ENCODE data around the gene SMC6.

The SMC6 gene

DNA sequence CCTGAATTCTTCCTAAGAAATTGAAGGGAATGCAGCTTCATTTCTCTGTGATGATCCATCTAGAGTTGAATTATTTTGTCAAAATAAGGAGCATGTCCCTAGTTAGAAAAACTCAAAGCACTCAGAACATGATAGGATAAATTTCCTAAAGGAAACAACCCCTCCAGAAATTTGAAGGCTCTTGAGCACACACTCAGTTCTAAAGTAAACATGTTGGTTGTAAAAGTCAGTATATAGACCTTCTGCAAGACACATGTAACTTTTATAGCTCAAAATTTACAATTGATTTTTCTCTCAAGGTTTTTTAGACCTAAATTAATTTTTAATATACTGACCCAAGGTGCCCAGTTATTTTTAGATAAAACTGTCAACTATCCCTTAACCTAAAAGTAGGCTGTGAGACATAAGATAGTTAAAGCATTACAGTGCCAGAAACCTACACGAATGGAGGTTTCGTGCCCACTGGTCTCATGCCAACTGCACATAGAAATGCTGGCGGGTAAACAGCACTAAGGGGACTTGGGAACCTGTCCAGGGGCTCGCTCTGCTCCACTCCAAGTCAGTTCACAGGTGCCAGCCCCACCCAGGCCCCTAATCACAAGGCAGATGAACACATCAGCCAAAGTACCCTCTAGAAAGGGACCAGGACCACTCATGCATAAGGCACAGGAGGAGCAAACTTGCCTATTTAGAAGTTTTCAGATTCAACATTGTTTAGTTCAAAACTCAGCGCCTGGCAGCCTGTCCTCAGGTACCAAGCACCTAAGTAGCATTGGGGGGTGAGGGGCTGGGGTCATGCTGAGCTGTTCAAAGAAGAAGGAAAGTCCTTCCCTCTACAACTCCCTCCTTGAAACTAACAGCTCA is 106.5 kb downstream of the SMC6 start:
- no peak for DNase-seq (ENCODE audit: low read depth in 2 of 2)

DNA sequence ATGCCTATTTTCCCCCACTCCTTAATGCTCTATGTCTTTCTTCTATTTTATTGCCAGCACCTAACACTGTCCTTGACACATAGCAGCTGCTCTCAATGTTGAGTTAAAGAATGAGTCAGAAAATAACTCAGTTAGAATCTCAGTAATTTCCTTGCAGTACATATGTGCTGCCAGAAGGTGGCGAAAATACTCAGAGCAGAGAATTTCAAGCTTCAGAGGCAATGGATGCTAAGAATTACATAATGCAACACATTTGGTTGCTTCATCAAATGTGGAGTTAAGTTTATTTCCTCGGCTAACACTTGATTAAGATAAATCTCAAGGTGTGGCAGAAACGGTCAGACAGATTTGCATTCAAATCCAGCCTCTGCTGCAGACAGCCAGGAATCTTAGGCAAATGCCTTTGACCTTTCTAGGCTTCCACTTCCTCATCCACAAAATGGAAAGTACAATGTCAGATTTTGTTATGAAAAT is 107.5 kb downstream of the SMC6 start:
- peak in 1 of 2 donors; percentile 29 for DNase-seq (ENCODE audit: low read depth in 2 of 2)

DNA sequence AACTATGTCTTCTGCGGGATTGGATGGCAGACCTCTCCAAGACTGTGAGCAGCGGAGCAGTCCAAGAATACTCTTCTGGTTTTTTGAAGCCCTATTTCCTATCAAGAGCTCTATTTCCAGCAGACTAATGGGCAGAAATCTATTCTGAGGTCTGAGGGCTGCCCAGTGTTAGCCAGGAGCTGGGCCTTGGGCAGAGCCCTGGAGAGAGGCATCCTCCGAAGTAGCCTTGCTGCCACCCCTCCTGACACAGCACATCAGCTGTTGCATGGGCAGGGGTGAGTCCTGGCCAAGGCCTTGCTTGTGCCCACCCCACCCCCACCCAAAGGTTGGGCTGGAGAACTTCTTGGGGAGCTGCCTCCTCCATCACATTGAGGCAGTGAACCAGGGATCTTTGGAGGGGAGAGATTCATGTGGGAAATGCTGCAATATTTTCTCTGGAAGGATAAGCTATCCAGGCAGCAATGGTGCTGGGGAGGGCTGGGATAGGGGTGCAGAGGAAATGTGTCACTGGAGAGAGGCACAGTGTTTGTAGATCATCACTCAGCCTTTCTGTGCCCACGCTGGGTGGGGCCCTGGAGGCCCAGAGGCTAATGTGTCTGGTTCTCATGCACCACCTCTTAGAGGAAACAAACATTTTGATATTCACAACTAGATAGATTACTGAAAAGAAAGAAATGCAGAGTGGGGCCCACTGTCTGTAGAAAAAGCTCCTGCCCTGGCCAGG is 108.5 kb downstream of the SMC6 start:
- DNase-seq (ENCODE audit: low read depth in 2 of 2), result no peak

DNA sequence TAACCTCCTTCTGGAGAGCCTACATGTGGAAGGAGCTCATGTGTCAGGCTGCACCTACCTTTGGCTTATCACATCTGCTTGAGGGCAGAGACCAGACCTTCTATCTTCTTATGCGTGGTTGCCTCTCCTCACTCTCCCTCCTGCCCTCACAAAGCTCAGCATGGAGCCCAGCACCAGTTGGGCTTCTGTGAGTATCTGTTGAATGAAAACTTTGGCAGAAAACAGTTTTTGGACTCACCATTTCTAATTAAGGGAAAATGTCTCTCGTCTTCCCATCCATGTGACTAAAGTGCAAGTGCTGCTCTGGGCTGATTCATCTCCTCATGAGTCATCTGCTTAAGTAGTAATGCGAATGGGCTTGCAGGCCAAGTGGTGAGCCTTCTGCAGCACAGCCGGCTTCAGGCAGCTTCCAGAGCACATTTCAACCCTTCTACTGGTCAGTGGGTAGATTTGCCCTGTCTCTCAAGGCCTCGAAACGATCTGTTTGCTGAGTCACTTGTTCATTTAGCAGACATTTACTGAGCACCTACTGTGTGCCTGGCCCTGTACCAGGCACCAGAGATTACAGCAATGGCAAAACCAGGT is 110.5 kb downstream of the SMC6 start:
- DNase-seq (ENCODE audit: low read depth in 2 of 2), result no peak

DNA sequence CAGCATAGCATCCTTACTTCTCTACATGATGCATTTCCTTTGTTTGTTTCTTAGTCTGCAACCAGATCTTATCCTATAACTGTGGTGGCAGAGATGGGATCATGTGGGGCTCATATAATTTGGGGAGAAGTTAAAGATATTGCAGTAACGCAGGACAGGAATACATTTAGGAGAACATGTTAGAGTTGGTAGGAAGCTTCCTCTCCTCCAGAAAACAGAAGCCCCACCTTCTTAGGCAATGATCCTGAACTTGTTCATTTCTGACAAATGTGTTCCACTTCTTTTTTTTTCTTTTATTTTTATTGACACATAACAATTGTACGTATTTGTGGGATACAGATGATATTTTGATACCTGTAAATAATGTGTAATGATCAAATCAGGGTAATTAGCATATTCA is 113.2 kb downstream of the SMC6 start:
- no peak for DNase-seq (ENCODE audit: low read depth in 2 of 2)

DNA sequence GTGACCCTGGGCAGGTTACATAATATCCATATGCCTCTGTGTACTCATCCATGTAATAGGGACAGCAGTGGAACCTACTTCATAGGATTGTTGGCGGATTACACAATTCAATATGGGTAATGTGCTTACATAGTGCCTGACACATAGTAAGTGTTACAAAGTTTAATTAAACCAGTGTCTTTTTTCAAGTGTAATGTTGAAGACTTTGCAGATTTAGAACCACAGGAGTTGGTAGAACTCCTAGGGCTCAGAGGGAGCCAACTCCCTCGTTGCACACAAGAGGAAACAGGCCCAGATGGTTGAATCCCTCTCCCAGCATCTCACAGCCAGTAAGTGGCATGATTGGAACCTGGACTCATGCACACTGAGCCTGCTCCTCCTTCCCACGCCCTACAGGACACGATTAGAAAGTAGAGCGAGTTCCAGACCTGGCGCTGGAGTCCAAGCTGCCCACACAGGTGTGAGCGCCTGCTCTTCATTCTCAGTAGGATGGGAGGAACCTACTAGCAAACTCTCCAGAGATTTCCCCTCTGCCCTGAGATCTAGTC is 115.3 kb downstream of the SMC6 start:
- no peak for DNase-seq (ENCODE audit: low read depth in 2 of 2)

DNA sequence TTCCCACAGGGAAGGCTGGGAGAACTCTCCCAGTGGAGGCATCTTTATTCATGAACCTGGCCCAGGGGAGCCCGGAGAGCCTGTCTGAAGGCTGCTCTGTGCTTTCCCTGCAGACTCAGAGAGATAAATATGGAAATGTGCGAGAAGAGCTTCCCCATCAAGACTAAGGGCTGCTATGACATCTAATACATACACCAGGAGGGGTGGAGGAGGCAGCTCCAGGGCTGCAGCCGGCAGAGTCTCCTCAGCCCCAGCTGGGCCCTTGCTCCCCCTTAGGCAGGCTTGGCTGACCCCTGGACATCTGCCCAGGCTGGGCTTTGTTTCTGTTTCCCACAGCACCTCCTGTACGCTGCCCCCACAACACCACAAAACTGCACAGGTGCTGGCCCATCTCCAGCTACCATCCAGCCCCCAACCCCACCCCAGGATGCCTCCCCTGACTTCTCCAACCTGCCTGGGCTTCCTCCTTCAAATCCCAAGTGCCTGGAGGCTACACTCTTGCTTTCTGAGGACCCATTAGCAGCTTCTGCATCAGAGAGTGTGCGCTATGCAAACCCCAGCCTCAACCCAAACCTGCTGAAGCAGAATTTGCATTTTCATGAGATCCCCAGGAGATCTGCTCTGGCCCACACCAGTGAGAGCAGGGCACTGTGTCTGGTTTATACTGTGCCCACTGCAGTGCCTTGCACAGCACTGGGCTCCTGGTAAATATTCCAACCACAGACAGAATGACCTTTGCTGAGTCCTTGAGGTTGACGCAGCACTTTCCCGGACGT is 116.3 kb downstream of the SMC6 start:
- no peak for DNase-seq (ENCODE audit: low read depth in 2 of 2)

DNA sequence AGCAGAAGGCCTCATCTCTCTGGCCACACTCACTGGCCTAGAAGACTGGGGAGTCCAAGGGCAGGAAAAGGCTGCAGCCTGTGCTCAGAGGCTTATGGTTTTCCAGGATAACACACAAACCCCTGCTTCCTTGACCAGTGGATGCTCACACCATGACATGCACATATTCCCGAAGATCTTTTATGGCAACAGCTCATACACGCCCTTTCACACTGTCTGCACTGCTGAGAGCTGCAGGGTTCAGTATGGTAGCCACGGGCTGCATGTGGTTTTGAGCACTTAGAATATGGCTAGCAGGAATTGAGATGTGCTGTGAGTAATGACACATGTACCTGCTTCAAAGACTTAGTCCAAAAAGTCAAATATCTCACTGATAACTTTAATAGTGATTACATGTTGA is 117.4 kb downstream of the SMC6 start:
- DNase-seq (ENCODE audit: low read depth in 2 of 2), result no peak

DNA sequence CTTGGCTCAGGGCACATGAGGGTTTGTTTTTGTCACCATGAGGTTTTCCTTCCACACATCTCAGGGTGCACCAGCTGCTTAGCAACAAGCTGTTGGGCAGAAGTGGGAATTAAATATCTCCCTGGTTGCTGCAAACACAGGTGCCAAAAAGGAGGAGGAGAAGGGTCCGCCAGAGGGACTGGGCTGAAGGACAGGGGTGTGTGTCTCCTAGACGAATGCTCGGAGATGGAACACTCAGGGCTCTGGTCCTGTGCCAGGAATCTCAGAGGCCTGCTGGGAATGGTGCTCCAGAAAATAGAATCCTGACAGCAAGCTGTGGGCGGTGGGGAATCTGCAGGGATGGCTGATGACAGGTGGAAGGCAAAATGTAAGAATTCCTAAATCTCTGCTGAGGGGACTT is 118.6 kb downstream of the SMC6 start:
- DNase-seq (ENCODE audit: low read depth in 2 of 2), result no peak

DNA sequence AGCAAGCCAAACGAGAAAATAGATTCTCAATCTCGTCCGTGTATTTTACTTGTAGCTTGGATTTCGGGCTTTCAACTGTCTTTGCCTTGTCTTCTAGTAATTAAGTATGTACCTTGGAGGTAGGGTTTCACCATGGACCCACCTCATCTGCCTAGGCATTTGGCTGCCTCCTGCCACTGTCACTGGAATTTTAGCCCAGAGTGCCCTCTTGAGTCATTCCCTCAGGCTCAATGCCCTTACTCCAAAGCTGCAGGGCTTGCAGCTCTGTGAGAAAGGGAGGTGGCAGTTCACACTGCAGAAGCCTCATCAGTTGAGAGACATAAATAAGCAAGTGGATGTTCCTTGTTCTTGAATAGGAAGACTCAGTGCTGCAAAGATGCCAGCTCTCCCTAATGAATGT is 123.5 kb downstream of the SMC6 start:
- no peak for DNase-seq (ENCODE audit: low read depth in 2 of 2)

DNA sequence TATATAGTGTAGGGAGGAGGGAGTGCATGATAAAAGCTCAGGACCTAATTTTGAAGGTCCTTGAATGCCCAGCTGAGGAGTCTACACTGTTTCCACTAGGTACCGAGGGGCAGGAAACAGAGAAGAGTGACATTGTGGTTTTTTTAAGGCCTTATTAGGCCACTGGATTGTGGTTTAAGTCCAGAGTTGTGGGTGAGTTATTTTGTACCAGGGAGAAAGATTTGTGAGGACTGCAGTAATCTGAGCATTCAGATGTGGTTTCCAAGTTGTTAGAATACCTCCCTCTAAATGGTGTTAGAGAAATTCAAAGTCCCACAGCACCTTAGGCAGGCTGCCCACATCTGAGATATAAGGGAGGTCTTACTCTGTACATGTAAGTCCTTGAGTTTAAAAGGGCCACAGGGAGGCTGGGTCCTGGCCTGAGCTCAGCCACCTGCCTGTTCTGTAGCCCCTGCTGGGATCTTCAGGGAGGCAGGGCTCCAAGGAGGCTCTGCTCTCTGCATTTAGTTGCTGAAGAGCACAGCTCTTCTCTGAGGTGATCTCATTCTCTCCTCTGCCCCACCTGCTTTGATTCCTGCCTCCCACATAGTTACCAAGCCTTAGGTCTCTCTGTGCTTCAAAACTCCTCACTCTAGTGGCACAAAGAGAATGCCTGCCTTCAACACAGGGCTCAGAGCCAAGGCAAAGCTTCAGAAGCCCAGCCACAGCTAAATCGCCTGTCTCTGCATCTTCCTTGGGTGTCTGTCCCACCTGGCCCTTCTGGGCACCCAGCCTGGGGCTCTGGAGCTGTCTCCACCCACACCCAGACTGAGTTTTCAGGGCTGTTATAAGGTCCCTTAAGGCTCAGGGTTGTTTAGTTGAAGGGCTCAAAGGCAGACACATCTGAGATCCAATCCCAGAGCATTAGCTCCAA is 125.0 kb downstream of the SMC6 start:
- DNase-seq (ENCODE audit: low read depth in 2 of 2), result no peak

DNA sequence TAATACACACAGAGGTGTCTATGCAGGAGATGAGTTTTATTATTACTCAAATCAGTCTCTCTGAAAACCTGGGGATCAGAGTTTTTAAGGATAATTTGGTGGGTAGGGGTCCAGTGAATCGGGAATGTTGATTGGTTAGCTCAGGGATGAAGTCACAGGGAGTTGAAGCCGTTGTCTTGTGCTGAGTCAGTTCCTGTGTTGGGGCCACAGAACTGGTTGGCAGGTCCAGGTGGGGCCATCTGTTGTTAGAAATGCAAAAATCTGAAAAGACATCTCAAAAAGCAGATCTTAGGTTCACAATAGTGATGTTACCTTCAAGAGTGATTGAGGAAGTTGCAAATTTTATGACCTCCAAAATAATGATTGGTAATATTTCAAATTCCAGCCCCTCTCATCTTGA is 126.2 kb downstream of the SMC6 start:
- no peak for DNase-seq (ENCODE audit: low read depth in 2 of 2)

DNA sequence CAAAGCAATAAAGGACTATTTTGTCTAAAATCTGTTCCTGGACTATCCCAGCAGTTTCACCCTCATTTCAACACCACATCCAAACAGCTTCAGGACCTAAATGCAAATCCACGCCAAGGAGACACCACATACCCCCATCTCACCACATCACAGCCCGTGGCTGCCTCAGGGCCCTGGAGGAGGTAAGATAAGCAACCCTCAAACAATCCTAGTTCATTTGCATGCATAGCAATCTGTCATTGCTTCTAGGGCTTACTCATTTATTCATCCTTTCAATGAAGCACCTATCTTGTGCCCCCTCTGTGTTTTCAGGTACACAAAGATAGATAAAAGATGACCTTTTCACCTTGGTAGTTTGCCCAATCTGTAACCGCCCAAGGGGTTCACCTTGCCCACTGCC is 126.6 kb downstream of the SMC6 start:
- no peak for DNase-seq (ENCODE audit: low read depth in 2 of 2)

DNA sequence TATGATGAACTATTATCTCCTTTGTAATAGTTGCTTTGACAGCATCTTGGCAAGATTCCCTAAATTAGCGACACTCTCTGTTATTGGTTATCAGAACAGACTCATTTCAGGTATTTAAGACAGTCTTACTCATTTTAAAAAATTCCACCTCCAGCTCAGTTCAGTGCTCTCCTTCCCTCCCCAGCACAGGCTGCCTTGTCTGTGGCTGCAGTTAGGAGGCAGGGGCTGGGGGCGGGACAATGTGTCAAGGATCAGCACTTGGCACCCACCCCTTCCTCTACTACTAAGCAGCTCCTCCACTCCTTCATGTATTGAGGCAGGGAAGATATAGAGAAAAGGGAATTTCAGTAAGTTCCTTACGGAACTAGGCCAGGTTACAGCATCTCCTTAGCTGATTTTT is 128.2 kb downstream of the SMC6 start:
- no peak for DNase-seq (ENCODE audit: low read depth in 2 of 2)

DNA sequence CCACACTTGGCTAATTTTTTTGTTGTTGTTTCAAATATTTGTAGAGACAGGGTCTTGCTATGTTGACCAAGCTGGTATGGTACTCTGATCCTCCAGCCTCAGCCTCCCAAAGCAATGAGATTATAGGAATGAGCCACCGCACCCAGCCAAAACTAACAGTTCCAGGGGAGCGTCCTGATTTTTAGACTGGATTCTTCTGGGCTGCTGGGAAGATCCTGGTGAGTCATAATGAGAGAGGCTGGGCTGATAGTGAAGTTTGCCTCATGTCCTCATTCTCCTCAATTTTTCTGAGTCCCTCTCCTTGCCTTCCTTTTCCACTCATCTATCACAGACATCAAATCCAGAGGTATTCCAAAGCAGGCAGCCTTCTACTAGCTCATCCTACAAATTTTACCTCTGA is 131.8 kb downstream of the SMC6 start:
- DNase-seq (ENCODE audit: low read depth in 2 of 2), result no peak

DNA sequence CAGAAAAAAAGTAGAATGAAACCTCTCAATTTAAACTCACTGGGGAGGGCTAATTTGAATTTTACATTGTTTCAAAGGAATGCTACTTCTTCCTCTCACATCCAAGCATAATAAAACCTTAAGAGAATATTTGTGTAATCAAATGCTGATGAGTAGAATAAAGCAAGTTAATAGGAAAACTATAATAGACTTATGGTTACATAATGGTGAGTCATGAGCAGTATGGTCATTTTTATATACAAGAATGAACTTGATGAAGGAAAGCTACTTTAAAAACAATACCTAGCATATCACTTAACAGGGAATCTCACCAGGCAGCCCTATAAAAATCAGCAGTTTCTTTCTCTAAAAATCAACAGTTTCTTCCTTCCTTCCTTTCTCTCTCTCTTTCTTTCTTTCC is 132.8 kb downstream of the SMC6 start:
- DNase-seq (ENCODE audit: low read depth in 2 of 2), result no peak

DNA sequence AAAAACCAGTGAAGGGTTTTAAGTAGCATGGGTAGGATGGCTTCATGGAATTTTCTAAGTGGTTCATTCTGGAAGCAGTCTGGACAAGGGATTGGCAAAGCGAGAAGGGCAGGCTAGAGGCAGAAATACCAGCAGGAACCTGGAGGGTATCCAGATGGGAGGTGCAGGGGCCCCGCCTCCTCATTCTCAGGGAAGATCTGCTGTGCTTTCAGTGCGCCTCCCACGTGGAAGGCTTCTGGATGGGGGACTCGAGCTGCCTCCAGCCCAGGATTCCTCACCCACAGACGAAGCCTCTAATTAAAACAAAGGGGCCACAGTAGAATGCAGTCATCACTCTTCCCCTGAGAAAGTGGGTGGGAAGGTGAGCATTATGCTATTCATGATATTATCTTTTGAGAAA is 133.3 kb downstream of the SMC6 start:
- DNase-seq (ENCODE audit: low read depth in 2 of 2), result no peak

DNA sequence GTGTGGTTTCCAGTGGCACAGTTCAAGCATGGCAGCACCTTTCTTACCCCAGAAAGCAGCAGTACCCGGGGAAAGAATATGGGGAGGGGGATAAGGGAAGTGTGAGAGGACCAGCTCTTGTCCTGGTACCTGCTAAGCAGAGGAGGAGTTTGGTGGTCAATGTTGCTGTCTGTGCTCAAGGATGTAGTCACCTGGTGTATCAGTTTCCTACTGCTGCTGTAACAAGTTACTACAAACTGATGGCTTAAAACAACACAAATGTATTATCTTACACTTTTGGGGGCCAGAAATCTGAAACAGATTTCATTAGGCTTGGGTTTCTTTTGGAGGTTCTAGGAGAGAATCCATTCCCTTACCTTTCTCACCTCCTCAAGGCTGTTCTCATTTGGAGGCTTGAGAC is 135.7 kb downstream of the SMC6 start:
- no peak for DNase-seq (ENCODE audit: low read depth in 2 of 2)

DNA sequence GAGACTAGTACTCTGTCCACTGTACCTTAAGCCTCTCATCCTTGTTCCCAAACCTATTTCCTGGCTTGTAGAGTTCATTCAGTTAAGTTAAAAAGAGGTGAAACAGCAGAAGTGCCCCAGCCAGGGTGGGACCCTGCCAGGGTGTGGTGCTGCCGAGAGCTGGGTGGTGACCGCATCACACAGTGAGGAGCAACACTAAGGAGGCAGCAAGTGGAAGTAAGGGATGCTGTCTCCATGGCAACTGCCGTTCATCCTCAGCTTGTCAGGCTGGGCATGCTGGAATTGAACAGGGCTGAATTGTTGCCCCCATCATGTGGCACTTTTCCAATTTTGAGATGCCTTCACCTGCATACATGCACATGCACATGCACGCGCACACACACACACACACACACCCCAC is 136.1 kb downstream of the SMC6 start:
- no peak for DNase-seq (ENCODE audit: low read depth in 2 of 2)

DNA sequence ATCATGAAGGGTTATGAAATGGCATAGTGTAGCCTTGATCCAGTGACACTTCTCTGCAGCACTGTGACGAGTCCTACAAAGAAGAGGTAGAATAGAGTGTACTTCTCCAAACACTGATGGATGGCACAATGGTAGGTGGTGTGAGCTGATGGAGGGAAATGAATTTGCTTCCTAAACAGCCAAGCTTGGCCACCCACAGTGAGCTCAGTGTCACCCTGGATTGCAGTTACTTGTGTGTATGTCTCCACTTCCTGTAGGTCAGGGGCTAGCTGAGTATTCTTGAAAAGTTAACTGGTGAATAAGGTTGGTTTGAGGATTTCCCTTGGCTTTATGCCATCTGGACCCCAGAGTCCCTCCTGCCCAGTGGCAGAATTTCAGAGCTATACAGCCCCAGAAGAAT is 137.2 kb downstream of the SMC6 start:
- no peak for DNase-seq (ENCODE audit: low read depth in 2 of 2)
